ENCODE measurements around the gene TTC33.
"Not testable (repeated sequence)": the region's sequence is repeated elsewhere in the genome, so short reads cannot be mapped to it uniquely, and the experiment has no call there.

TTC33 gene

DNA sequence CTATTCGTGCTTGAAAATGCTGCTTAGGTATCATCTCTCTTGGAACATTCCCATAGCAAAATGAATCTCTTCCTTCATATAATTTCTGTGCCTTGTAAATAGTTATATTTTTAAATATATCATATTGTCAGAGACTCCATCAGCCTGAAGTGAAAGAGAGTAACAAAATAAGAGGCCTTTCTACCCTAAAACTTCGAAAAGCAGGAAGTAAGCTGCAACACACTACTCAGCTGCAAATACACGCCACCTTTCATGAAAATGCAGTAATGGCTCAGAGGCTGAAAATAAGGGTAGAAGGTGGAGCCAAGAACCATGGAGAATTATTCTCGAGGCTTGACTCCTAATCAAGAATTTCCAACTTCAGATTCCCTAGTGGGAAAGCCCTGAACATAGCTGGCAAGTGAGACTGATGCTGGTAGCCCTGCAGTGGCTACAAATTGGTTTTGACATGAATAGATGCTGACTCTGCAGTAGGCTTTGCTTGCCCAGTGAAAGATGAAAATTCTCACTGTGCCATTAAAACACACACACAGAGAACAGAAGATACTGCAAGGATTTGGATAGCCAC, 106.2 kb downstream of the TTC33 start:
- no peak for DNase-seq

DNA sequence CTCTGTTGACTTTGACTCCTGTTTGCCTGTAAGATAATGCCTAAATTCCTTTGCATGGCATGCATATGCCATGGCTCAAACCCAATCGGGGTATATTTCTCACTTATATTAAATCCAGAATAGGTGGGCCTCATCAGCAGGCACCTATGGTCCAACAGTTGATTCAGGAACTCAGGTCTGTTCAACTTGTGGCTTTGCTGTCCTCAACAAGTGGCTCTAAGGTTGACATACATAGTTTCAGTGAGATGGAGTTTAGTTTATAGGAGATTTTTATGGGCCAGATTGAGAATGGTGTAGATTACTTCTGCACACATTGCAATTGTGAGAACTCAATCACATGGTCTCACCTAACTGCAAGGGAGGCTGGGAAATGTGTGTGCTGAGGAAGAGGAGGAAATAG, 107.6 kb downstream of the TTC33 start:
- DNase-seq, result no peak

DNA sequence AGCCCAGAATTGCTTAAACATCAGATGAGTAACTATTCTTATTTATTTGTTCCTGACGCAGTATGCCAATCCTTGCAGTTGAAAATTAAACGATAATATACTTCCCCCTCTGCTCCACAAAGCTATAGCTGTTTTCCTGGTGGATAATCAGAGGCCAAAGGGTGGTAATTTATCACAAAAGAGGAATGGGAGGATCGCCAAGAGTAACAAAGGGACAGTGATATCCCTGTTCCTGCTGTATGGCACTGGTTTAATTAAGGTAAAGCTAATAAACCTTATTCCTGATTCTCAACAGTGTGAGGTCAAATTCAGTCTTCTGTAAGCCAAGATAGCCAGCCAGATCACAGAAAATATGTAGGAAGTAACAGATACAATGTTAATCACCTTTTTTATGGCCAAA, 109.5 kb downstream of the TTC33 start:
- no peak for DNase-seq

DNA sequence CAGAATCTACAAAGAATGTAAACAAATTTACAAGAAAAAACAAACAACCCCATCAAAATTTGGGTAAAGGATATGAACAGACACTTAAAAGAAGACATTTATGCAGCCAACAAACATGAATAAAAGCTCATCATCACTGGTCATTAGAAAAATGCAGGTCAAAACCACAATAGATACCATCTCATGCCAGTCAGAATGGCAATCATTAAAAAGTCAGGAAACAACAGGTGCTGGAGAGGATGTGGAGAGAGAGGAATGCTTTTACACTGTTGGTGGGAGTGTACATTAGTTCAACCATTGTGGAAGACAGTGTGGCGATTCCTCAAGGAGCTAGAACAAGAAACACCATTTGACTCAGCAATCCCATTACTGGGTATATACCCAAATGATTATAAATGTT, 116.2 kb downstream of the TTC33 start:
- not testable (repeated sequence) for DNase-seq

DNA sequence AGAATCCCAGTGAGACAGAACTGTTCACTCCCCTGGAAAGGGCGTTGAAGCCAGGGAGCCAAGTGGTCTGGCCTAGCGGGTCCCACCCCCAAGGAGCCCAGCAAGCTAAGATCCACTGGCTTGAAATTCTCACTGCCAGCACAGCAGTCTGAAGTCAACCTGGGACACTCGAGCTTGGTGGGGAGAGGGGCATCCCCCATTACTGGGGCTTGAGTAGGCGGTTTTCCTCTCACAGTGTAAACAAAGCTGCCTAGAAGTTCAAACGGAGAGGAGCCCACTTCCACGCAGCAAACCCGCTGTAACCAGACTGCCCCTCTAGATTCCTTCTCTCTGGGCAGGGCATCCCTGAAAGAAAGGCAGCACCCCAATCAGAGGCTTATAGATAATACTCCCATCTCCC, 121.2 kb downstream of the TTC33 start:
- DNase-seq, result no peak

DNA sequence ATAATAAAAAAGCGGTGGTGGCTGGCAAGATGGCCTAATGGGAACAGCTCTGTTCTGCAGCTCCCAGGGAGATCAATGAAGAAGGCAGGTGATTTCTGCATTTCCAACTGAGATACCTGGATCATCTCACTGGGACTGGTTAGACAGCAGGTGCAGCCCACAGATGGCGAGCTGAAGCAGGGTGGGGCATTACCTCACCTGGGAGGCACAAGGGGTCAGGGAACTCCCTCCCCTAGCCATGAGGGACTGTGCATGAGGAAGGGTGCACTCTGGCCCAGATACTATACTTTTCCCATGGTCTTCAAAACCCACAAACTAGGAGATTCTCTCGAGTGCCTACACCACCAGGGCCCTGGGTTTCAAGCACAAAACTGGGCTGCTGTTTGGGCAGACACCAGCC, 121.6 kb downstream of the TTC33 start:
- no peak for DNase-seq

DNA sequence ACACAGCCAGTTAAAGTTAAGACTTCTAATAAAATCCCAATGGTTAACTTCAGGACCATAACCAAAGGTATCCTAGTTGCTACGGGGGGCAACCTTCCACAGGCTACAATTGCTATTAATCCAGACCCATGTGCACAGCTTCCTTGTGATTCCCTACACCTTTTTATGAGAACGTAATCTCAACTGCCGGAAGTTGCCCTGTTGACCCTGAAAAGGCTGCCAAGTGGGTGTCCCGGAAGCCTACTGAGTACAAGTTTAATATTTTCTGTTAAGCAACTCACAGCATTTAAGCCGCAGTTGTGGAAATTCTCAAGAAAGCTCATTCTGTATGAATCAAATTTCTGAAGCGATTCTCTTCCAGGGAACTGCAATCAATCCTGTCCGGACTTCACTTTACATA, 124.5 kb downstream of the TTC33 start:
- DNase-seq, result no peak

DNA sequence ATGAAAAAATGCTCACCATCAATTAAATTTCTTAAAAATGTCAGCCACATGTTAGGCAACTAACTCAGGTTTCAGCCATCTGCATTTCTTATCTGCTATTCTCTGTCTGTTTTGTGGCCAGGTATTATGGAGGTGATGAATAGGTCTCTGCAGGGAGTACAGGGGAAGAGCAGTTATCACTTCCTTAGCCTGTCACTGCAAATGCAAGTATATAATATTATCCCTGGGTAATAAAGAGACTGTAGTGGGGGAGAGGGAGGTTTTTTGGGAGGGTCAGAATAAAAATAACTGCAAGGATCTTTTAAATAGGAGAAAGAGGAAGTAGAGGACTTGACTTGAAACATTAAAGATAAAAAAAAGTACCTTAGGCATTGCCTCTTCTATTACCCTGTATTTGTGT, 125.6 kb downstream of the TTC33 start:
- DNase-seq, result no peak

DNA sequence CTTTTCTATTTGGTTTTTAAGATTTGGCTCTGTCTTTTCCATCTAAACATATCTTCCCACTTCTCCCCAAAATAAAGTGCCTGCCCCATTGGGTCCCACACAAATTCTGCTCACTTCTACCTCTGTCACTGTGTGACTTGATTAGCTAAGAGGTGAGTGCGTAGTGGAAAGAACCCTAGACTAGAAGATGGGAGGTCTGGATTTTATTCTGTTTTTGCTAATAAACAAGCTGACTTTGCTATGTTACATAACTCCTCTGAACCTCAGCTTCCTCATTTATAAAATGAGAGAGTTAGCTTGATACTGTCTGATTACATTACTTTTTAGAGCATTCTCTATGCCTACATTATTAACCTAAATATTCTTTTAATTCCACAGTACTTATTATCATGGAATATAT, 127.4 kb downstream of the TTC33 start:
- no peak for DNase-seq

DNA sequence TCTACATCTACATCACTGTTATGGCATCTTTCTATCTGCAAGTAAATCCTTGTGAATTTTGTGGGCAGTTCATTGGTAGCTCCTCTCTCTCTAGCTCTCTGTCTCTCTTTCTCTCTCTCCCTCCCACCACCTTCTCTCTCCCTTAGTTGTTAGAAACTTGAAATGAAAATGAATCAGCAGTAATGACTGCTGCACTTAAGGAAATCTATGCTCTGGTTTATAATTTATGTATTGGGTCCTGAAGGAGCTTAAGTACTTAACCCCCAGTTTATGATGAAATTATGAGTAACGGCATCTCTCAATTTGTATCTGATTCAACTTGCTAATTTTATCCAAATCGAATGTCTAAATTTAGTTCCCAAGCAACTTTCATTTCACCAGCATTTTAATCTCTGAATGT, 128.1 kb downstream of the TTC33 start:
- no peak for DNase-seq

DNA sequence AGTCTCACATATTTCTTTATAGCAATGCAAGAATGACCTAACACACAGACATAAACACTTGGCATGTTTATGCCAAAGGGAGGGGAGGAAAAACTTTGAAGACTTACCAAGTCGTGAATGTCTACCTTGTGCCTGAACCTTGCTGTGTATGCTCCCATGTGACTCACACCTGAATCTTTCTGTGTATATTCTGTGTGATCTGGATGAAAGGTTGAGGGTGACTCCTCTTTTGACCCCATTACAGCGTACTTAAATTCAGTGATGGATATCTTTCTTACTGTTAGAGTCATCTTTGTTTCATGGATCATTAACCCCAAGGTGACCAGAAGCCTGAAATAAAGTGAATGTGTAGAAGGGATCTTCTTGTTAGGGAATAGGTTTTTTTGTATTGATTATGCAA, 129.0 kb downstream of the TTC33 start:
- DNase-seq, result no peak

DNA sequence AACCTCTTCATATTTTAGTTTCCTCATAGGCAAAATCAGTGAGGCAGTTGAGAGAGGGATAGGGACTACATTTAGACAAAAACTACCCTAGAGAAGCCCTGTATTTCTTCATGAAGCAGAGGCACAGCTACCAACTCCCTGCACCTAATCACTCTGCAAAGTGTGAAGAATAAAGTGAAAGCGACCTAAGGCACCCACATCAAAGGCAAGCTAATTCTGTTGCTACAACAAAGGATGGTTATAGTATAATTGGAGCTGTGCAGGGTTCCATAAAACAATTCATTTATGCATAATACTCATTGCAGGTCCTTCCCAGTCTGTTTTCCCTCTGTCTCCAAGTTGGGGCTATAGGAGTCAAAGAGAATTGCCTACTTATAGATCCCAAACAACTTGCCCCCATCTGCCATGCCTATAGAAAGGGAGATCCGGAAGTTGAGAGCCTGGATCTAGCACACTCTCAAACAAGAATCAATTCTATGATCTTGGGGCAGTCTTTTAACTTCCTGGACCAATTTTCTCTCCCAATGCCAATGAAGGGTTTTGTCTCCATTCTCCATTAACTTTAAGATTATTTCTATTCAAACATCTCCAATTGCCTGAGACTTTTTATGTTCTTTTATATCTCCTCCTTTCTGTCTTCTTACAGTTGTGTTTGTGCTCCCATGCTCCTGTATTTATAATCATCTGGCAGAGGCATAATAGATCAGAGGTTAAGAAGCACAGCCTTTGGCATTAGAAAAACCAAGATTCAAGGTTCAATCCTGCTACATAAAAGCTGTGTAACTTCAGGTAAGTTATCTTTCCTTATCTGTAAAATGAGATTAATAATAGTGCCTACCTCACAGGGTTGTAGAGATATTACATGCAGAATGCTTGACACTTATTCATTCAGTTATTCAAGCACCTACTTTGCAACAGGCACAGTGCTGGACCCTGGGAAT, 132.0 kb downstream of the TTC33 start:
- DNase-seq, result no peak

DNA sequence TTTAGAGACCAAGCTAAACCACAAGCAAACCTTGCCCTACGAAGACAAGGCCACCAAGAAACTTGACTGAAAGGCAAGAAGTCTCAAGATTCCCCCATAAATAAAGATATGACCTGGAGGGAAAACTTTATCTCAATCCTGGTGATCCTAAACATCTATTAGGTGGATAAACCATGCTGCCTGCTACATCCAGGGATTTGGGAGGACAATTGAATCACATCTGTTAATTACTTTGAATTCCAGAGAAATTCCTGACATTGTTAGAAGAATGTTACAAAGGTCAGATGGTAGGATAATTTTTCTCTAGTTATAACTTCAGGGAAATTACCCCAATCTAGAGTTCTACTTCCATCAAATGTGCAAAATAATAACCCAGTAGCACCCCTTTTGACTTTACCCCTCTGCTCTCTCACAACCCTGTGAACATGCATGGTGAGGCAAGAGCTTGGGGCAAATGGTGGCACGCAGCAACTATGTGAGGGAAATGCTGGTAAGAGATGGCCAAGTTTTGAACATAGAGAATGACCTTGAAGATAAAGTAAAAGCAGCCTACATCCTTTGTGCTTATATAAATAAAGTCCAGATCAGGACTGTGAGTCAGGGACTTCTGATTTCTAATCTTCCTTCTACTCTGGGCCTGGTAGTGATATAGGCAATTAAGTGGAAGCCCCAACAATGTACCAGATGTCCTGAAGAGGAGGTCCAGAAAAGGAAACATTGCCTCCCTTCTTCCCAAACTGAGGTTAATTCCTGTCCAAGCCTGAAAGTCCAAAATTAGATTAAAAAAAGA, 133.1 kb downstream of the TTC33 start:
- DNase-seq, result no peak

DNA sequence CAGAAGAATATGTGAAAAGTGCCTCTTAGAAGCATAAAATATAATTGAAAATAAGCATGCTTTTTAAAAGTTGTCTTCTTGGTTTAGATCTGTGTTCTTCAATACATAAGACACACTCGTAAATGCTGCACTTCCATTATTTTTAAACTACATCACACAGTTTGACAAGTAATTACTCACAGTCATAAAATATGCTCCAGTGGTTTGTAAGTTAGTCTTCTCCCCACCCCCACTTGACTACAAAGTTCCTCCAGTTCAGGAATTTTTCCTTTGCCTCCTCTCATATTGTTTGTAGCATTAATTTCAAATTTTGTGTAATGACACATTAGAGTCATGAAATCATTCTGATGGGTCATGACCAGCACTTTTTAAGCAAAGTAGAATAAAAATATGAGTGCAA, 136.3 kb downstream of the TTC33 start:
- no peak for DNase-seq

DNA sequence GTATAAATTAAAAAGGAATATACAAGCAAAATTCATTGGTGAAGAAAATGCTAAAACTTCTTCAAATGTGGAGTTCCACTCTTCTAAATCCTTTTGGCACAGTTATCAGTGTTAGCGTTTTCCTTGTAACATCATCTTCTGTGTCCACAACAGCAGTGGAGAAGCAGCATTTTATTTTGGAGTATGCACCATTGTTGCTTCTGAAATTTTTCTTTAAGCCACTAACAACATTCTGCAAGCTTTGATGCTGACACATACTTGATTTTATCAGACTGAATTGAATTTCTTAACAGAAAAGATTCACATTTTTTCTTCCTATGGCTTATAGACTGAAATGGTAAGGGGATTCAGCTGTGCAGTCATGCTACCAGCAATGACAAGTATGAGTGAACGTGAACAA, 136.8 kb downstream of the TTC33 start:
- DNase-seq, result no peak

DNA sequence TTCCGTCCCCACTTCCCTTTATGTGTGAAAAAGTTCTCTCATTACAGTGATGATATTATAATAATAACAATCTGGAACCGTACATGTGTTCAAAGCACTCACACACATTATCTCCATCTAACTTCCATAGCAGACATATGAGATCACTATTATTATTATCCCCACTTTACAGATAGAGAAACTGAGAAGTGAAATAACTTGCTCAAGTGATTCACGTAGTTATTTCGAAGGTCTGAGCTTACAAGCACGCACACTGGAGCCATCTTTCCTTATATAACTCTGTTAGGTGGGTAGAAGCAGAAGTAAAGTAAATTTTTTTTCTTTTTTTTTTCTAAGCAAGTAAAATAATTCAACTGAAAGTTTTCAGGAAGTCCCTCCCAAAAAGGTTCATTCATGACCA, 139.0 kb downstream of the TTC33 start:
- no peak for DNase-seq

DNA sequence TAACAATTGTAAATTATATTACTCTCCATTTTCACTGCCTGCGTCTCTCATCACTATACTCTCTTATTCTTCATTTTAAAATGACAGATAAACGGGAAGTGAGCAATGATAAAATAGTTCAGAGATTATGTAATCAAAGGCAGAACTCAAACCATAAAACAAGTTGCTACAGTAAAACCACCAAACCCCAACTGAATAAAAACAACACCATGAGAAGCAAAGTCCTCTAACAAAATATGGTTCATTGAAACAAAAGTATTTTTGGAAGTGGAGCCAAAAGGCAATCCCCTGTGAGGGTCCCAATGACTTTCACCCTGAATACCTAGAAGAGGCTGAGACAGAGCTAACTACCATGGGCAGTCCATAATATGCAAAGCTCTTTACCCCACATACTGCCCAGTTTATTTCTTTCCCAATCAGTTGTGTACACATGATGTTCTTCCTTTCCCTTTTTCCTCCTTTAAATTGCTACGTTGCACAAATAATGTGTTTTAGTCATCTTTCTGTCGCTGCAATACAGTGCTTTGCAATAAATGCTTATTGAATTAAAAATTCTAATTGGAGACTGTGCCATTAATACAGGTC, 140.1 kb downstream of the TTC33 start:
- no peak for DNase-seq

DNA sequence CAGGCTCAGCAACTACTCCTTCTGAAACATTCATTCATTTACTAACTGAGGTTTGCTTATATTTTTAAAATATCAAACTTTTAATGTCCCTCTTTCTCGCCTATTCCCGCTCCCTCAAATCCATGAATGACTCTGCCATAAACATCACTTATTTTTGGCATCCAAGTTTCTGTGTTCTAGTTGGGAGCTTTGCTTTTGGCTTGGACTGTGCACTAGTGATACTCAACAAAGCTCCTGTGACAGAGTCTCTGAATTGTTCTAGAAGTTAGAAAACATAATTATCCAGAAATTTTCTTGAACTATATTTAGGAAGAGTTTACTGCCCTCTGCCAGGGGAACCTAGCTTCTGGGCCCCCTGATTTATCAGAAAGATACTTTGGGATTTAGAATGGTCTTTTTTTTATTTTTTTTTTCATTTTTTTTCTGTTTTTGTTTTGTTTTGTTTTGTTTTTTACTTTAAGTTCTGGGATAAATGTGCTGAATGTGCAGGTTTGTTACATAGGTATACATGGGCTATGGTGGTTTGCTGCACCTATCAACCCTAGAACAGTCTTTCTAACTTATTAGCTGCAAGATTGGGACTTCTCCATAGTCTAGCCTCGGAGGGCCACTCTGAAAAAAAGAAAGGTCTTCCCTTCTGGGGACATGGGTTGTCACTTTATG, 140.7 kb downstream of the TTC33 start:
- DNase-seq, result no peak

DNA sequence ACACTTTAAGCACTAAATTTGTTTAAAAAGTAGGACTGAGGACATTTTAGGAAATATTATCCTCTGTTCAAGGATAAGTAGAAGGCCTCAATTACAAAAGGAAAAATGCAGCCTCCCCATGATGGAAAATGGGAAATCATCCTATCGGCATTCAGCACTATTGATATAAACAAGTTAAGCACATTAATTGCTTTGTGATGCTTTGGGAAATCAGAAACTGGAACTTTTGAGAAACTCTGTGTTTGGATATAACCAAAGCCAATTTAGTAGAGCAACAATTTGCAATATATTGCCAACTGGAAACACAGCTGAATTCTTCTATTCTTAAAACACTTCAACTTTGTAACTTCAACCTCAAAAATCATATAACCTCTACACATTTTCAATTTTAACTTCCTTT, 141.3 kb downstream of the TTC33 start:
- DNase-seq, result no peak

DNA sequence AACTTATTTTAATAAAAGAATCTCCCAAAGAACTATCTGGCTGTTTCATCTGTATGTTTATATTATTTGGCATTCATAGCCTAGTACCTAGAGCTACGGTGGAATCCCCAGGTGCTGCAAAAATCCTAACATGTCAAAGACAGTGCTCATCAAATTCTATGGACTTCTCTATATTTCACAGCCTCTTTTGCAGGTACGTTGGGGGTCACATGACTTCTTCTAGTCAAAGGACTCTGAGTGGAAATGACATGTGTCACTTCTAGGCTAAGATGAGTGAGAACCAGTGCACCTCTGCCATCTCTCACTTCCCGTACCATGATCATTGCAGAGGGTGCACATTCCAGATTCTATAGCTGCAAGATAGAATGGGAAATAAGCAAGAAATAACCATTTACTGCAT, 148.6 kb downstream of the TTC33 start:
- DNase-seq, result no peak

DNA sequence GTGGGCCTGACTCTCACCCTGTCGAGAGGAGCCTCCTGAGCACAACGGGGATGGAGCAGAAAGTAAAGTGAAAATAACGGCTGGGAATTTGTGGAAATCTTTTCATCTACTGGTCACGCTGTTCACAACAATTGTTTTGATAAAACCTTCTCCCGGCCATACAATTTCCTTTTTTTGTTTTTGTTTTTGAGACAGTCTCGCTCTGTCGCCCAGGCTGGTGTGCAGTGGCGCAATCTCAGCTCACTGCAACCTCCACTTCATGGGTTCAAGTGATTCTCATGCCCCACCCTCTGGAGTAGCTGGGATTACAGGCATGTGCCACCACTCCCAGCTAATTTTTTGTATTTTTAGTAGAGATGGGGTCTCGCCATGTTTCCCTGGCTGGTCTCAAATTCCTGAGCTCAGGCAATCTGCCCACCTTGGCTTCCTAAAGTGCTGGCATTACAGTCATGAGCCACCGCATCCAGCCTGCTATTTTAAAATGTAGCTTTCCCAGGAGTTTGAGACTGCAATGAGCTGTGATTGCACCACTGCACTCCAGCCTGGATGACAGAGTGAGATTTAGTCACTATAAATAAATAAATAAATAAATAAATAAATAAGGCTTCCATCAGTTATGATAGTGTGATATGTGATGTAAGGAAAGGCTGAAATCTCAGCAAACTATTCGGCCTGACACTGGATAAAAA, 149.5 kb downstream of the TTC33 start:
- no peak for DNase-seq

DNA sequence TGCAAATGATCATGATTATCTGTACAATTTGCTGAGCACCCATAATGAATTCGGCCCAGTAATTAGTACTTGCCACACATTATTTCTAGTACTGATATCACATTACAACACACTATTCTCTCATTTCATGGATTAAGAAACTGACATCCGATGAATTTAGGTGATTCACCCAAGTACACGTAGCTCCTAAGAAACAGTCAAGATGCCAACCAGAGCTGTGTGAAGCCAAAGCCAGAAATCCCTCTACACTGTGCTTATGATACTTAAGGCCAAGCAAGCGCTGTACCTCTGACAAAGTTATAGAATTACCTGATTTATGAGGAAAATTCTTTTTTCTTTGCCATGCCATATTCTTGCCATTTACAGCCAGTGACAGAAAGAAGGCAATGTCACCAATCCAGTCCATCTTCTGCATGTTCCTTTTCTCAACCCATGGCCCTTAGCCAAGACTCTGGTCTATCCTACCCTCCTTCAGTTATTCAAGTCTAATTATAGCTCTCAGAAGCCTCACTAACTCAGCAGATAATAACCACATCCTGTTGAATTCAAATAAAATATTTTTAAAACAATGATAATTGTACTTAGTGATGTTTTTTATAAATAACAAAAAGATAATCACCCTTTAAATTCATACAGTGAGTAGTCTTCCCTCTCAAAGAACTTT, 150.3 kb downstream of the TTC33 start:
- no peak for DNase-seq
